ENCODE results near the gene C6orf136. TPM values are rescaled to one million over a fixed set of nuclear protein-coding genes. Genes with fewer than 3 reads are reported as not detected.

The C6orf136 gene
- total and polyA plus RNA-seq, 9 of the 15 experiments (the other 6 are each of a cell fraction or from before 2014, with no cell fraction given) = 14.1 to 63.1 (median 18.4) TPM

GRCh38 chr6:30616811-30617564 is 29.9 kb upstream of the C6orf136 start, which contains the start of gene PPP1R10 (continued):
- TF ChIP-seq TOE1 (IDR thresholded peaks at IDR 0.05; ENCODE audit: borderline replicate concordance) = peak; percentile 94; the same call in 1 of the 2 replicates
- TF ChIP-seq TOE1 (CRISPR knock-in tag; IDR thresholded peaks at IDR 0.05; ENCODE audit: borderline replicate concordance, low read depth) = peak; percentile 94; the same call in 1 of the 2 replicates
- no peak for TF ChIP-seq NR3C1 (CRISPR knock-in tag; IDR thresholded peaks at IDR 0.05)
- TF ChIP-seq SUPT5H (IDR thresholded peaks at IDR 0.05) = peak; percentile 100
- peak in 1 of 2 experiments; percentile 76; a peak in 2 of 4 replicates for TF ChIP-seq ZNF318 (IDR thresholded peaks at IDR 0.05; ENCODE audit: borderline replicate concordance in 1 of 2, low read depth in 1 of 2)
- TF ChIP-seq NCOA4 (IDR thresholded peaks at IDR 0.05; ENCODE audit: partially characterized antibody) = peak; percentile 73
- TF ChIP-seq USF1 (CRISPR knock-in tag; IDR thresholded peaks at IDR 0.05) = peak; percentile 91
- TF ChIP-seq ZNF592 (IDR thresholded peaks at IDR 0.05) = no peak

Measured in K562 (cell line).